ENCODE data around the gene DTNB. TPM values are rescaled to one million over a fixed set of nuclear protein-coding genes. Genes with fewer than 3 reads are reported as not detected.
"Not testable (repeated sequence)": the region's sequence is repeated elsewhere in the genome, so short reads cannot be mapped to it uniquely, and the experiment has no call there.

DTNB gene
- total RNA-seq, 1 experiment from 2014 or later, result 2.6 TPM

- not testable (repeated sequence) for H3K4me1 ChIP-seq (replicated peaks); H3K9me3 ChIP-seq (replicated peaks); H3K27ac ChIP-seq; H3K36me3 ChIP-seq; DNase-seq (ENCODE audit: low read depth in 1 of 2, low spot score in 2 of 2); H3K4me3 ChIP-seq; H3K27me3 ChIP-seq (replicated peaks)
Observed at GRCh38 chr2:25549571-25549970, 123.8 kb downstream of the DTNB start.

GRCh38 chr2:25548601-25549000 lies 124.8 kb downstream of the DTNB start:
- no peaks in the 10 kb centered on the region for H3K4me1 ChIP-seq (replicated peaks)
- no peaks in the 10 kb centered on the region for H3K9me3 ChIP-seq (replicated peaks)
- H3K27ac ChIP-seq, result no peak overlapping the region
- no peak overlapping the region for H3K4me3 ChIP-seq
- no peaks in the 10 kb centered on the region for H3K27me3 ChIP-seq (replicated peaks)
- no peaks in the 10 kb centered on the region for H3K36me3 ChIP-seq
- DNase-seq (ENCODE audit: low read depth in 1 of 2, low spot score in 2 of 2), result no peak

GRCh38 chr2:25546852-25547251 lies 126.5 kb downstream of the DTNB start:
- H3K27me3 ChIP-seq (replicated peaks), result no peaks in the 10 kb centered on the region
- no peak for DNase-seq (ENCODE audit: low read depth in 1 of 2, low spot score in 2 of 2)

GRCh38 chr2:25545899-25546298 lies 127.5 kb downstream of the DTNB start:
- no peak overlapping the region for H3K27ac ChIP-seq
- no peak for DNase-seq (ENCODE audit: low read depth in 1 of 2, low spot score in 2 of 2)
- no peaks in the 10 kb centered on the region for H3K4me1 ChIP-seq (replicated peaks)
- no peaks in the 10 kb centered on the region for H3K27me3 ChIP-seq (replicated peaks)
- H3K36me3 ChIP-seq, result no peaks in the 10 kb centered on the region
- no peaks in the 10 kb centered on the region for H3K9me3 ChIP-seq (replicated peaks)
- no peak overlapping the region for H3K4me3 ChIP-seq

More at GRCh38 chr2:25546852-25547251, 126.5 kb downstream of the DTNB start:
- no peak overlapping the region for H3K27ac ChIP-seq
- H3K36me3 ChIP-seq, result no peaks in the 10 kb centered on the region
- H3K9me3 ChIP-seq (replicated peaks), result no peaks in the 10 kb centered on the region
- H3K4me1 ChIP-seq (replicated peaks), result no peaks in the 10 kb centered on the region
- no peak overlapping the region for H3K4me3 ChIP-seq

- no peak overlapping the region for H3K4me3 ChIP-seq
- no peaks in the 10 kb centered on the region for H3K36me3 ChIP-seq
- DNase-seq (ENCODE audit: low read depth in 1 of 2, low spot score in 2 of 2), result no peak
Observed at GRCh38 chr2:25544445-25544844, 128.9 kb downstream of the DTNB start.

GRCh38 chr2:25543939-25544338 lies 129.4 kb downstream of the DTNB start:
- H3K4me3 ChIP-seq, result no peak overlapping the region

More at GRCh38 chr2:25544445-25544844, 128.9 kb downstream of the DTNB start:
- Histone ChIP-seq H3K4me1 (replicated peaks) (no peaks in the 10 kb centered on the region), H3K27me3 (replicated peaks) (no peaks in the 10 kb centered on the region), H3K9me3 (replicated peaks) (no peaks in the 10 kb centered on the region), H3K27ac (no peak overlapping the region)

GRCh38 chr2:25541378-25541777 lies 132.0 kb downstream of the DTNB start:
- Histone ChIP-seq H3K4me3 (no peak overlapping the region), H3K27ac (no peak overlapping the region), H3K36me3 (no peaks in the 10 kb centered on the region), H3K4me1 (replicated peaks) (no peaks in the 10 kb centered on the region), H3K27me3 (replicated peaks) (no peaks in the 10 kb centered on the region), H3K9me3 (replicated peaks) (no peaks in the 10 kb centered on the region)
- no peak for DNase-seq (ENCODE audit: low read depth in 1 of 2, low spot score in 2 of 2)

More at GRCh38 chr2:25543939-25544338, 129.4 kb downstream of the DTNB start:
- DNase-seq (ENCODE audit: low read depth in 1 of 2, low spot score in 2 of 2), result no peak
- H3K27ac ChIP-seq, result no peak overlapping the region
- H3K9me3 ChIP-seq (replicated peaks), result no peaks in the 10 kb centered on the region
- no peaks in the 10 kb centered on the region for H3K4me1 ChIP-seq (replicated peaks)
- H3K36me3 ChIP-seq, result no peaks in the 10 kb centered on the region
- H3K27me3 ChIP-seq (replicated peaks), result no peaks in the 10 kb centered on the region

GRCh38 chr2:25539136-25539535 lies 134.2 kb downstream of the DTNB start:
- no peaks in the 10 kb centered on the region for H3K27me3 ChIP-seq (replicated peaks)
- no peaks in the 10 kb centered on the region for H3K4me1 ChIP-seq (replicated peaks)
- no peak overlapping the region for H3K27ac ChIP-seq
- H3K9me3 ChIP-seq (replicated peaks), result no peaks in the 10 kb centered on the region
- DNase-seq (ENCODE audit: low read depth in 1 of 2, low spot score in 2 of 2), result no peak
- no peak overlapping the region for H3K4me3 ChIP-seq
- no peaks in the 10 kb centered on the region for H3K36me3 ChIP-seq

GRCh38 chr2:25537526-25537925 lies 135.9 kb downstream of the DTNB start:
- H3K36me3 ChIP-seq, result no peaks in the 10 kb centered on the region
- H3K27me3 ChIP-seq (replicated peaks), result no peaks in the 10 kb centered on the region
- no peaks in the 10 kb centered on the region for H3K9me3 ChIP-seq (replicated peaks)
- H3K27ac ChIP-seq, result no peak overlapping the region
- no peaks in the 10 kb centered on the region for H3K4me1 ChIP-seq (replicated peaks)
- no peak overlapping the region for H3K4me3 ChIP-seq
- no peak for DNase-seq (ENCODE audit: low read depth in 1 of 2, low spot score in 2 of 2)

GRCh38 chr2:25535411-25536289 lies 137.7 kb downstream of the DTNB start:
- DNase-seq (ENCODE audit: low read depth in 1 of 2, low spot score in 2 of 2); H3K36me3 ChIP-seq; H3K27ac ChIP-seq; H3K4me1 ChIP-seq (replicated peaks); H3K9me3 ChIP-seq (replicated peaks); H3K27me3 ChIP-seq (replicated peaks); H3K4me3 ChIP-seq: not testable (repeated sequence)

GRCh38 chr2:25534937-25535336 lies 138.4 kb downstream of the DTNB start:
- H3K27me3 ChIP-seq (replicated peaks); H3K36me3 ChIP-seq; H3K4me3 ChIP-seq; H3K27ac ChIP-seq; H3K9me3 ChIP-seq (replicated peaks); H3K4me1 ChIP-seq (replicated peaks); DNase-seq (ENCODE audit: low read depth in 1 of 2, low spot score in 2 of 2): not testable (repeated sequence)

GRCh38 chr2:25534455-25534854 lies 138.9 kb downstream of the DTNB start:
- no peaks in the 10 kb centered on the region for H3K27me3 ChIP-seq (replicated peaks)
- DNase-seq (ENCODE audit: low read depth in 1 of 2, low spot score in 2 of 2), result no peak
- H3K9me3 ChIP-seq (replicated peaks), result no peaks in the 10 kb centered on the region
- no peak overlapping the region for H3K27ac ChIP-seq
- H3K4me3 ChIP-seq, result no peak overlapping the region
- H3K4me1 ChIP-seq (replicated peaks), result no peaks in the 10 kb centered on the region
- no peaks in the 10 kb centered on the region for H3K36me3 ChIP-seq

- H3K27me3 ChIP-seq (replicated peaks); H3K4me1 ChIP-seq (replicated peaks); H3K4me3 ChIP-seq; DNase-seq (ENCODE audit: low read depth in 1 of 2, low spot score in 2 of 2); H3K9me3 ChIP-seq (replicated peaks); H3K36me3 ChIP-seq; H3K27ac ChIP-seq: not testable (repeated sequence)
Observed at GRCh38 chr2:25533771-25534170, 139.6 kb downstream of the DTNB start.

- Histone ChIP-seq H3K27ac (no peak overlapping the region), H3K27me3 (replicated peaks) (no peaks in the 10 kb centered on the region), H3K4me3 (no peak overlapping the region), H3K9me3 (replicated peaks) (no peaks in the 10 kb centered on the region), H3K36me3 (no peaks in the 10 kb centered on the region), H3K4me1 (replicated peaks) (peaks cover 8% of the 10 kb centered on the region; the same call in 1 of the 2 replicates)
- DNase-seq (ENCODE audit: low read depth in 1 of 2, low spot score in 2 of 2), result no peak
Observed at GRCh38 chr2:25532521-25532920, 140.9 kb downstream of the DTNB start.
